Measurements from ENCODE around the gene ZNRF2.

DNA sequence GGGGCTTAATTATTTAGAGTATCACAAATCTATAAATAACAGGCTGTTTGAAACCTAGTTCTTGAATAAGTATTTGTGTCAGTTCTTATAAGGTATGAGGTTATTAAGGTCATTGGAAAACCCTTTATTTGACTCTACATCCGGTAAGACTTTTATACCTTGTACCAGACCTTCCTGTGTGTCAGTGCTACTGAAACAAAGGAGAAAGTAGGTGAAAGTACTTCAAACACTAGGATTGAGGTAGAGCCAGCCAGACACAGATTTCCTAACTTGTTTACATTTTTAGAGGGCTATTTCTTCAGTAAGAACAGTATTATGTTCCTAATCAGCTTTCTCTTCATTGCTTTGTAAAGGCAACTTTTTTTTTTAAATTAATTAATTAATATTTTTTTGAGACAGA is 93.9 kb downstream of the ZNRF2 start:
- TF ChIP-seq, protein P1, sequence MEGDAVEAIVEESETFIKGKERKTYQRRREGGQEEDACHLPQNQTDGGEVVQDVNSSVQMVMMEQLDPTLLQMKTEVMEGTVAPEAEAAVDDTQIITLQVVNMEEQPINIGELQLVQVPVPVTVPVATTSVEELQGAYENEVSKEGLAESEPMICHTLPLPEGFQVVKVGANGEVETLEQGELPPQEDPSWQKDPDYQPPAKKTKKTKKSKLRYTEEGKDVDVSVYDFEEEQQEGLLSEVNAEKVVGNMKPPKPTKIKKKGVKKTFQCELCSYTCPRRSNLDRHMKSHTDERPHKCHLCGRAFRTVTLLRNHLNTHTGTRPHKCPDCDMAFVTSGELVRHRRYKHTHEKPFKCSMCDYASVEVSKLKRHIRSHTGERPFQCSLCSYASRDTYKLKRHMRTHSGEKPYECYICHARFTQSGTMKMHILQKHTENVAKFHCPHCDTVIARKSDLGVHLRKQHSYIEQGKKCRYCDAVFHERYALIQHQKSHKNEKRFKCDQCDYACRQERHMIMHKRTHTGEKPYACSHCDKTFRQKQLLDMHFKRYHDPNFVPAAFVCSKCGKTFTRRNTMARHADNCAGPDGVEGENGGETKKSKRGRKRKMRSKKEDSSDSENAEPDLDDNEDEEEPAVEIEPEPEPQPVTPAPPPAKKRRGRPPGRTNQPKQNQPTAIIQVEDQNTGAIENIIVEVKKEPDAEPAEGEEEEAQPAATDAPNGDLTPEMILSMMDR (IDR thresholded peaks at IDR 0.05): no peak
- no peak for TF ChIP-seq POLR2AphosphoS5 (IDR thresholded peaks at IDR 0.05)
